Natural killer cell (primary cell): ENCODE data around the gene HDAC4. TPM values are rescaled to one million over a fixed set of nuclear protein-coding genes. Genes with fewer than 3 reads are reported as not detected.

Source experiments
- ATAC-seq, 3 donors: fragments of 150-1000 bp in 2 of 3; fragments of 200-7000 bp in 1 of 3; cut with Tn5 transposase; 1 replicate in 1 of 3; 2 replicates in 2 of 3; pipeline ENCODE4 v1.10.0; 2021; ENCODE audit warnings: mild to moderate bottlenecking in 2 of 3, moderate library complexity in 2 of 3
- DNase-seq, 2 donors: peaks; one replicate each; pipeline versions ENCODE4 v3.0.0 to v3.0.0-alpha.2; 2013 to 2021; ENCODE audit warnings: mixed read lengths in 1 of 2
- H3K27ac ChIP-seq: one replicate; pipeline ENCODE4 v1.5.1; 2013; ENCODE audit warnings: mild to moderate bottlenecking, low read length
- H3K27me3 ChIP-seq: one replicate; pipeline ENCODE4 v1.6.1; 2013; ENCODE audit warnings: low read length; ENCODE audit not compliant: control insufficient read depth, insufficient read depth
- H3K36me3 ChIP-seq: one replicate; pipeline ENCODE4 v1.6.1; 2013; ENCODE audit warnings: low read length; ENCODE audit not compliant: control insufficient read depth, insufficient read depth
- H3K4me1 ChIP-seq: one replicate; pipeline ENCODE4 v1.6.1; 2013; ENCODE audit warnings: low read length; ENCODE audit not compliant: control insufficient read depth, insufficient read depth
- H3K4me3 ChIP-seq: one replicate; pipeline ENCODE4 v1.5.1; 2013; ENCODE audit warnings: low read length
- H3K9me3 ChIP-seq: one replicate; pipeline ENCODE4 v1.6.1; 2013; ENCODE audit warnings: low read length; ENCODE audit not compliant: control insufficient read depth, insufficient read depth
- H3K27ac Mint-ChIP-seq, 2 donors: one replicate each; pipeline ENCODE4 v1.8.0; 2022; ENCODE audit warnings: mild to moderate bottlenecking in 2 of 2, mixed read lengths in 2 of 2, moderate library complexity in 1 of 2
- H3K27me3 Mint-ChIP-seq, 2 donors: one replicate each; pipeline ENCODE4 v1.8.0; 2022; ENCODE audit warnings: low read depth in 2 of 2, mixed read lengths in 2 of 2
- H3K36me3 Mint-ChIP-seq: one replicate; pipeline ENCODE4 v1.8.0; 2022; ENCODE audit warnings: mixed read lengths
- H3K4me1 Mint-ChIP-seq, 2 donors: one replicate each; pipeline ENCODE4 v1.8.0; 2022; ENCODE audit warnings: mixed read lengths in 2 of 2
- H3K4me3 Mint-ChIP-seq: one replicate; pipeline ENCODE4 v1.8.0; 2022; ENCODE audit warnings: mild to moderate bottlenecking, moderate library complexity, mixed read lengths
- H3K9me3 Mint-ChIP-seq, 2 donors: one replicate each; pipeline ENCODE4 v1.8.0; 2022; ENCODE audit warnings: mixed read lengths in 2 of 2
- WGBS: methylation state at CpG from one replicate; pipeline ENCODE4 v1.1.7; 2013; ENCODE audit warnings: missing lambda C conversion rate; ENCODE audit not compliant: insufficient coverage; 5-methylcytosine and 5-hydroxymethylcytosine counted together
- intact Hi-C: fragments of 100-400 bp; cut with micrococcal nuclease; formaldehyde crosslinking; loops from one replicate; pipeline ENCODE4 v1.14.2; 2022
- total RNA-seq, 4 donors: library from RNA; stranded (reverse); fragments of 120-200 nt in 1 of 4; gene quantifications; one replicate each; pipeline versions ENCODE4 v1.2.3 to v1.2.4, GENCODE V29; 2013 to 2022
- TF ChIP-seq, protein P1 (sequence below): fragments of 200-600 bp; IDR thresholded peaks from one replicate; pipeline ENCODE4 v1.8.0; 2022; ENCODE audit warnings: antibody characterized with exemption

The HDAC4 gene
- total RNA-seq, 3 donors from 2014 or later (not counting 1 experiment from before 2014, with no cell fraction given) = 74.9 to 105 (median 100) TPM

DNA sequence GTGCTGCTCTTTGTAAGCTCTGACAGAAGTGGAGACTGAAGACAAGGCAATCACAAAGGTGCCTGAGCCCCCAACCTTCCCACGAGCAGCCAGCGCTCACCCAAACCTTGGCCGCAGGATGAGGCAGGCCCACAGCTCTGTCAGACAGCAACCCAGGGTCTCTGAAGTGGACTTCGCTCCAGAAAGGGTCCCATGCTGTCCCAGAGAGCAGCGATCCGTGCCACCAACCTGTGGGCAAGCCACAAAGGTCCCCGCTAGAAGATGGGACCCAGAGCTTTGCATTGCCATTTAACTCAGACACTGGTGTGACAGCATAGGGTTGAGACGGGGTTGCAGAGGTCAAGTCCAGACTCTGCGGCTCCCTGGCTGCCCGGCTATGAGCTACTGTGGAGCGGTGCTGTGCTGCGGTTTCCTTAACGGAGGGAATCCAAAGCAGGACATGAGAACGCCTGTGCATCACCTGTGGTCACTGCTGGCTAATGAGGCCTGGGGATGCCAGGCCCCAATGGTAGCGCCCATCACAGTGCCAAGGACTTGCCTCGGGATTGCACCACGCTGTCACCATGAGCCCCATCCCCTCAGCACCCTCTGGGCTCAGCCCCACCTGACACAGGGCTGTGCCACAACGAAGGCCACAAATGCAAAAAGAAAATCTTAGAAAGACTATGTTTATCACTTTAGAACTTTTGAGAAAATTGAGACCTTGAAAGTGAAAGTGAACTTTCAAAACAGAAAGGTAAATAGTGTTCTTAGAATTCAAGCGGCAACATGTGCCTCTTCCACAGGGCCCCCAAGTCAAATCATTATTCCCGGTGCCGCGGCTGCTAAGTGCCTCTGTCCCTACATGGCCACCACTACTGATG lies 103.4 kb downstream of the HDAC4 start:
- peak in 1 of 2 donors; percentile 40 for DNase-seq
- WGBS = 79% methylated on average over 22 of the region's 22 CpGs
- H3K9me3 Mint-ChIP-seq = no peaks in the 10 kb centered on the region
- Histone ChIP-seq H3K27me3 (no peaks in the 10 kb centered on the region), H3K9me3 (no peaks in the 10 kb centered on the region), H3K36me3 (no peaks in the 10 kb centered on the region), H3K4me1 (peaks cover 42% of the 10 kb centered on the region), H3K27ac (peak overlapping the region; percentile 14), H3K4me3 (no peak overlapping the region)
- H3K27ac Mint-ChIP-seq = peak overlapping the region; percentile 76 to 77
- ATAC-seq = no peak
- peak overlapping the region; percentile 70 for H3K4me3 Mint-ChIP-seq
- intact Hi-C loops = loop anchor here (1.0 kb wide), 1 partner anchor 30 kb away; no protein-coding TSS in a partner anchor
- peaks cover 44 to 52% of the 10 kb centered on the region in 2 donors for H3K4me1 Mint-ChIP-seq
- TF ChIP-seq, protein P1, sequence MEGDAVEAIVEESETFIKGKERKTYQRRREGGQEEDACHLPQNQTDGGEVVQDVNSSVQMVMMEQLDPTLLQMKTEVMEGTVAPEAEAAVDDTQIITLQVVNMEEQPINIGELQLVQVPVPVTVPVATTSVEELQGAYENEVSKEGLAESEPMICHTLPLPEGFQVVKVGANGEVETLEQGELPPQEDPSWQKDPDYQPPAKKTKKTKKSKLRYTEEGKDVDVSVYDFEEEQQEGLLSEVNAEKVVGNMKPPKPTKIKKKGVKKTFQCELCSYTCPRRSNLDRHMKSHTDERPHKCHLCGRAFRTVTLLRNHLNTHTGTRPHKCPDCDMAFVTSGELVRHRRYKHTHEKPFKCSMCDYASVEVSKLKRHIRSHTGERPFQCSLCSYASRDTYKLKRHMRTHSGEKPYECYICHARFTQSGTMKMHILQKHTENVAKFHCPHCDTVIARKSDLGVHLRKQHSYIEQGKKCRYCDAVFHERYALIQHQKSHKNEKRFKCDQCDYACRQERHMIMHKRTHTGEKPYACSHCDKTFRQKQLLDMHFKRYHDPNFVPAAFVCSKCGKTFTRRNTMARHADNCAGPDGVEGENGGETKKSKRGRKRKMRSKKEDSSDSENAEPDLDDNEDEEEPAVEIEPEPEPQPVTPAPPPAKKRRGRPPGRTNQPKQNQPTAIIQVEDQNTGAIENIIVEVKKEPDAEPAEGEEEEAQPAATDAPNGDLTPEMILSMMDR = no peak
- no peaks in the 10 kb centered on the region for H3K27me3 Mint-ChIP-seq
- no peaks in the 10 kb centered on the region for H3K36me3 Mint-ChIP-seq

DNA sequence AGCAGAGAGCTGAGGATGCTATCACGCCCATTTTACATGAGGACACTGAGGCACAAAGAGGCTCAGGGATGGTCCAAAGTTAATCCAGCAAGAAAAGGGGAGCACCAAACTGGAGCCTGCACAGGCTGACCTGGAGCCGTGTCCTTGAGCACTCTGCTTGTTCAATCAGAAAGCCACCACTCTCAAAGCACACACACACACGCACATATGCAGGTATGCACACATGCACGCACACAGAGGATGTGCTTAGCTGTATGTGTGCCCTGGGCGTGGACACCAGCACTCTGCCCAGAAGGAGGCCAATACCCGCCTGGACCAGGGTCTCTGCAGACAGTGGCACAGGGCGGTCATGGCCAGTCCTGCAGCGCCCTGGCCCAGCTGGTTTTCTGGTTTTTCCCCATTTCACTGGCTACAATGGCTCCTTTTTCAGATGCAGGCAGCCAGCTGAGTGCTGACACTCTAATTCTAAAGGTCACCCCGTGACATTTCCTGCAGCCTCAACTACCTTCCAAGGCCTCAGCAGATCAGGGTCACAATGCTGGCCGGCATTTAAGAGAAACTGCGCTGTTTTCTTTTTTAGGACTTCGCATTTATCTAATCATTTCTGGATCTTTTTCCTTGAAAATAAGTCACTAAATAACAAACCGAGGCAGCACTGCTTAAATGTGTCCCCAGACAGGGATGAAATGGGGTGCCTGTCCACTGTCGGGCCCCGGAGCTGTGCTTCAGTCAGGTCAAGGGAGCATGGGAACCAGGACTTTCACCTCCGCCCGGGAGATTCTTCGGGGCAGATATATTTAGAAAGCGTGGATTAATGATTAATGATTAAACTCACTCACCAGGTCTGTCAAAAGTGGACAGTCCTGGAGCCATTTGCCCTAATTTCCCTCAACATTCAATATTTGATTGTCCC lies 104.5 kb downstream of the HDAC4 start:
- WGBS = 94% methylated on average over 19 of the region's 19 CpGs
- H3K4me1 ChIP-seq = peaks cover 42% of the 10 kb centered on the region
- peak overlapping the region; percentile 65 to 93 for H3K27ac Mint-ChIP-seq
- TF ChIP-seq, protein P1 = no peak
- no peaks in the 10 kb centered on the region for H3K9me3 ChIP-seq
- intact Hi-C loops = no loop called here
- peak overlapping the region; percentile 56 for H3K4me3 Mint-ChIP-seq
- peak overlapping the region; percentile 22 for H3K27ac ChIP-seq
- no peak overlapping the region for H3K4me3 ChIP-seq
- H3K36me3 Mint-ChIP-seq = no peaks in the 10 kb centered on the region
- H3K36me3 ChIP-seq = no peaks in the 10 kb centered on the region
- H3K27me3 Mint-ChIP-seq = no peaks in the 10 kb centered on the region
- DNase-seq (no peak), ATAC-seq (no peak)
- peaks cover 37 to 48% of the 10 kb centered on the region in 2 donors for H3K4me1 Mint-ChIP-seq
- no peaks in the 10 kb centered on the region for H3K9me3 Mint-ChIP-seq
- no peaks in the 10 kb centered on the region for H3K27me3 ChIP-seq

DNA sequence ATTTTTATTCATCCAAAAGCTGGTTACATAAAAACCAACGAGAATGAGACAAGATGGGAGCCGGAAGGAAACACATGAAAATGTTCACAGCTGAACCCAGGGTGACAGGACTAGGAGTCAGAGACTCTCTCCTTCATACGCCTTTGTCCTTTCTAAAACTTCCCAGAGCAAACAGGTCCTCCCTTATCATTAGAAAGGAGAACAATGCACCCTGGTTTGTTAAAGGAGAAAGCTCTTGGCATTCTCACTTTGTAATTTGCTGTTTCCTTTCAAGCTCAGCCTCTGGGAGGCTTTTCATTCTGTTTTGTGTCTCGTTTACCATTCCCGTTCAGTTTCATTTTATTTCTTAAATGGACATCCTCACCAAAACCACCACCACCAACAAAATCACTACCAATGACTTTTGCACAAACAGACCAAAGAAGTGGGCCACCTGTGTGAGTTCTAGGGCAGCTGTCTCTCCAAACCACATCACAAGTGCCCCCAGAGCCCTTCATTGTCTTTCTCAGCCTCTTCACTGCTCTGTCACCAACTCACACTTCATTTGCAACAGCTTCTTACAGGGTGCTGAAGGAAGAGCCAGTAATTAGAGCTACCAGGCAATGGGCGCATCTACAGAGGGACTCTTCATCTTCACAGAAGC lies 105.3 kb downstream of the HDAC4 start:
- Mint-ChIP-seq H3K36me3 (no peaks in the 10 kb centered on the region), H3K9me3 (no peaks in the 10 kb centered on the region), H3K4me3 (peak overlapping the region; percentile 56), H3K27me3 (no peaks in the 10 kb centered on the region), H3K27ac (peak overlapping the region; percentile 65 to 93), H3K4me1 (peaks cover 37 to 47% of the 10 kb centered on the region in 2 donors)
- Histone ChIP-seq H3K4me1 (peaks cover 42% of the 10 kb centered on the region), H3K9me3 (no peaks in the 10 kb centered on the region), H3K4me3 (no peak overlapping the region), H3K27ac (peak overlapping the region; percentile 22), H3K27me3 (no peaks in the 10 kb centered on the region), H3K36me3 (no peaks in the 10 kb centered on the region)
- TF ChIP-seq, protein P1 = no peak
- 54% methylated on average over 6 of the region's 6 CpGs for WGBS
- ATAC-seq (peak; percentile 51 to 54 (median 51)), DNase-seq (peak in 1 of 2 donors; percentile 58)
- intact Hi-C loops = no loop called here
